GM12878 (cell line): ENCODE data around the gene CFAP74.

ENCODE experiments used
- CTCF ChIP-seq, 3 experiments: IDR thresholded peaks in 2 of 3; conservative IDR thresholded peaks in 1 of 3; 2 replicates each; pipeline ENCODE4 v1.5.1; 2011; ENCODE audit warnings: low read depth in 3 of 3, low read length in 3 of 3, mild to moderate bottlenecking in 3 of 3, control low read depth in 2 of 3, moderate library complexity in 2 of 3, inconsistent platforms in 1 of 3, mixed read lengths in 1 of 3; ENCODE audit not compliant: control insufficient read depth in 2 of 3, insufficient read depth in 1 of 3; ENCODE audit errors: extremely low read depth in 1 of 3
- NKRF ChIP-seq: fragments of 450-650 bp; conservative IDR thresholded peaks from 2 replicates; pipeline ENCODE4 v1.6.1; 2017; ENCODE audit warnings: mild to moderate bottlenecking, moderate library complexity

GRCh38 chr1:1920057-1920607, 83.5 kb downstream of the CFAP74 start:
- TF ChIP-seq CTCF (IDR thresholded peaks at IDR 0.05 in 2 of 3, conservative IDR thresholded peaks at IDR 0.05 in 1 of 3; ENCODE audit: control insufficient read depth in 2 of 3, extremely low read depth in 1 of 3, insufficient read depth in 1 of 3, low read depth in 3 of 3, low read length in 3 of 3): no peak
- TF ChIP-seq NKRF: no peak
